Adipocyte (in vitro differentiated cells): ENCODE data around the gene SLPI.

Source experiments
- DNase-seq: peaks from one replicate; pipeline ENCODE4 v3.0.0-alpha.2; 2015; ENCODE audit warnings: low read depth
- H3K27me3 ChIP-seq: replicated peaks from 2 replicates; pipeline ENCODE4 v1.7.0; 2013; ENCODE audit warnings: mild to moderate bottlenecking, low read length, moderate library complexity; ENCODE audit not compliant: control insufficient read depth, insufficient read depth
- H3K36me3 ChIP-seq: 2 replicates; pipeline ENCODE4 v1.7.0; 2013; ENCODE audit warnings: low read length, mild to moderate bottlenecking, moderate library complexity; ENCODE audit not compliant: control insufficient read depth, insufficient read depth, severe bottlenecking
- H3K4me1 ChIP-seq: 2 replicates; pipeline ENCODE4 v1.7.0; 2013; ENCODE audit warnings: mild to moderate bottlenecking, low read length, moderate library complexity; ENCODE audit not compliant: control insufficient read depth, insufficient read depth
- H3K4me3 ChIP-seq: 2 replicates; pipeline ENCODE4 v1.7.0; 2013; ENCODE audit warnings: mild to moderate bottlenecking, low read length, moderate library complexity
- H3K9ac ChIP-seq: 2 replicates; pipeline ENCODE4 v1.7.0; 2013; ENCODE audit warnings: mild to moderate bottlenecking, low read length, moderate library complexity
- H3K9me3 ChIP-seq: 2 replicates; pipeline ENCODE4 v1.7.0; 2013; ENCODE audit warnings: mild to moderate bottlenecking, low read length, moderate library complexity; ENCODE audit not compliant: control insufficient read depth

SLPI gene

GRCh38 chr20:45268531-45268930 lies 14.2 kb upstream of the SLPI start:
- DNase-seq: no peak
- peaks cover 11% of the 10 kb centered on the region for H3K27me3 ChIP-seq
- no peaks in the 10 kb centered on the region for H3K36me3 ChIP-seq
- H3K4me3 ChIP-seq: no peak overlapping the region
- H3K4me1 ChIP-seq: peaks cover 9% of the 10 kb centered on the region
- H3K9me3 ChIP-seq: no peaks in the 10 kb centered on the region
- H3K9ac ChIP-seq: no peak overlapping the region

GRCh38 chr20:45266977-45267376 lies 12.6 kb upstream of the SLPI start:
- Histone ChIP-seq H3K36me3 (no peaks in the 10 kb centered on the region), H3K9me3 (no peaks in the 10 kb centered on the region), H3K4me1 (peaks cover 9% of the 10 kb centered on the region), H3K27me3 (peaks cover 5% of the 10 kb centered on the region), H3K4me3 (no peak overlapping the region), H3K9ac (no peak overlapping the region)
- no peak for DNase-seq

GRCh38 chr20:45263556-45264266 lies 9.3 kb upstream of the SLPI start:
- Histone ChIP-seq H3K9ac (no peak overlapping the region), H3K4me3 (no peak overlapping the region), H3K36me3 (no peaks in the 10 kb centered on the region), H3K9me3 (no peaks in the 10 kb centered on the region), H3K4me1 (peaks cover 6% of the 10 kb centered on the region), H3K27me3 (peaks cover 26% of the 10 kb centered on the region)
- no peak for DNase-seq

GRCh38 chr20:45258664-45259063 lies 4.3 kb upstream of the SLPI start:
- Histone ChIP-seq H3K4me3 (no peak overlapping the region), H3K9me3 (no peaks in the 10 kb centered on the region), H3K4me1 (peaks cover 14% of the 10 kb centered on the region), H3K36me3 (no peaks in the 10 kb centered on the region), H3K27me3 (peaks cover 31% of the 10 kb centered on the region), H3K9ac (no peak overlapping the region)
- DNase-seq: no peak

GRCh38 chr20:45258259-45258658 lies 3.9 kb upstream of the SLPI start:
- peaks cover 14% of the 10 kb centered on the region for H3K4me1 ChIP-seq
- H3K27me3 ChIP-seq: peaks cover 31% of the 10 kb centered on the region
- H3K36me3 ChIP-seq: no peaks in the 10 kb centered on the region
- H3K4me3 ChIP-seq: no peak overlapping the region
- DNase-seq: no peak
- no peak overlapping the region for H3K9ac ChIP-seq
- H3K9me3 ChIP-seq: no peaks in the 10 kb centered on the region

- Histone ChIP-seq H3K27me3 (peaks cover 30% of the 10 kb centered on the region), H3K36me3 (no peaks in the 10 kb centered on the region), H3K4me1 (peaks cover 14% of the 10 kb centered on the region), H3K9me3 (no peaks in the 10 kb centered on the region), H3K4me3 (no peak overlapping the region), H3K9ac (no peak overlapping the region)
- DNase-seq: no peak
Observed at GRCh38 chr20:45257711-45258110, 3.3 kb upstream of the SLPI start.

GRCh38 chr20:45257161-45257560 lies 2.8 kb upstream of the SLPI start:
- H3K4me1 ChIP-seq: peaks cover 14% of the 10 kb centered on the region
- H3K9ac ChIP-seq: no peak overlapping the region
- H3K36me3 ChIP-seq: no peaks in the 10 kb centered on the region
- no peak for DNase-seq
- H3K9me3 ChIP-seq: no peaks in the 10 kb centered on the region
- no peak overlapping the region for H3K4me3 ChIP-seq
- peaks cover 34% of the 10 kb centered on the region for H3K27me3 ChIP-seq

GRCh38 chr20:45253261-45253660 lies 1.1 kb downstream of the SLPI start:
- Histone ChIP-seq H3K4me1 (peaks cover 14% of the 10 kb centered on the region), H3K36me3 (no peaks in the 10 kb centered on the region), H3K27me3 (peaks cover 23% of the 10 kb centered on the region), H3K9ac (no peak overlapping the region), H3K4me3 (no peak overlapping the region), H3K9me3 (no peaks in the 10 kb centered on the region)
- no peak for DNase-seq

GRCh38 chr20:45251884-45252560 lies 2.3 kb downstream of the SLPI start:
- DNase-seq: no peak
- peaks cover 23% of the 10 kb centered on the region for H3K27me3 ChIP-seq
- H3K4me3 ChIP-seq: no peak overlapping the region
- no peaks in the 10 kb centered on the region for H3K9me3 ChIP-seq
- H3K4me1 ChIP-seq: peaks cover 14% of the 10 kb centered on the region
- H3K36me3 ChIP-seq: no peaks in the 10 kb centered on the region
- H3K9ac ChIP-seq: no peak overlapping the region

GRCh38 chr20:45248609-45249008 lies 5.8 kb downstream of the SLPI start:
- DNase-seq: no peak
- H3K9ac ChIP-seq: no peak overlapping the region
- H3K4me1 ChIP-seq: no peaks in the 10 kb centered on the region
- no peak overlapping the region for H3K4me3 ChIP-seq
- peaks cover 39% of the 10 kb centered on the region for H3K27me3 ChIP-seq
- no peaks in the 10 kb centered on the region for H3K36me3 ChIP-seq
- no peaks in the 10 kb centered on the region for H3K9me3 ChIP-seq

GRCh38 chr20:45247865-45248264 lies 6.5 kb downstream of the SLPI start:
- Histone ChIP-seq H3K27me3 (peaks cover 39% of the 10 kb centered on the region), H3K9ac (no peak overlapping the region), H3K36me3 (no peaks in the 10 kb centered on the region), H3K9me3 (no peaks in the 10 kb centered on the region), H3K4me3 (no peak overlapping the region), H3K4me1 (no peaks in the 10 kb centered on the region)
- DNase-seq: no peak
